KOPT-K1 (cell line): Measurements from ENCODE around the gene MFRP.

Experiments
- H3K27ac ChIP-seq: fragments of 200-600 bp; sonication (generic); 2 replicates; pipeline ENCODE4 v1.5.1; 2016; ENCODE audit warnings: antibody characterized with exemption, mild to moderate bottlenecking, low read depth, low read length; ENCODE audit not compliant: poor library complexity, severe bottlenecking
- H3K36me3 ChIP-seq: fragments of 200-600 bp; sonication (generic); 2 replicates; pipeline ENCODE4 v1.5.1; 2017; ENCODE audit warnings: antibody characterized with exemption, mild to moderate bottlenecking, low read length, moderate library complexity; ENCODE audit not compliant: insufficient read depth
- H3K9me3 ChIP-seq: fragments of 200-600 bp; sonication (generic); 2 replicates; pipeline ENCODE4 v1.5.1; 2017; ENCODE audit warnings: antibody characterized with exemption, low read length, mild to moderate bottlenecking; ENCODE audit not compliant: insufficient read depth, poor library complexity, severe bottlenecking

MFRP gene

GRCh38 chr11:119320776-119321524 is 25.6 kb downstream of the MFRP start:
- Histone ChIP-seq H3K9me3 (no peaks in the 10 kb centered on the region), H3K36me3 (no peaks in the 10 kb centered on the region), H3K27ac (peak overlapping the region; percentile 45)

DNA sequence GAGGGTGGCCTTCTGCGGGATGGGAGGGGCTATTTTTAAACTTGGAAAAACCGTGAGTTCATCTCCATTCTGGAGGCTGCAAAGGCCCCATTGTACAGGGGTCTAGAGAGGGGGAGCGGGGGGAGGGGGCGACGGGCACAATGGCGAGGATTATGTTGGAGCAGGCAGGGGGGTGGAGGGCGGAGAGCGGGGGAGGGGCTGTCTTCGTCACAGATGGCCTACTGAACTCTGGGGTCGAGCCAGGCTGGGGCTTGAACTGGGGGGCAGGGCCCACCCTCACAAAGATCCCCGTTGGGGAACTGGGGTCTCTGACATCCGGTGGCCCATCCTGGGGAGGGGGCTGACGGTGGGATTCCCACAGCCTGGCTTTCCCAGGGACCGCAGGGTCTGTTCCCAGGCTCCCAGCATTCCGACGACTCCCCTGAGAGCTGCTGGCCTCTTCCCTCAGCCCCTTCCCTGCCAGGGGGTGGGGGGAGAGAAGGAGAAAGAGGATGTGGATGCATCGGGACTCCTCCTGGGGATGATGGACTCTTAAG is 26.2 kb downstream of the MFRP start:
- Histone ChIP-seq H3K36me3 (no peaks in the 10 kb centered on the region), H3K9me3 (no peaks in the 10 kb centered on the region), H3K27ac (peak overlapping the region; percentile 45)

GRCh38 chr11:119319700-119320239 is 26.7 kb downstream of the MFRP start:
- H3K36me3 ChIP-seq: no peaks in the 10 kb centered on the region
- no peak overlapping the region for H3K27ac ChIP-seq
- H3K9me3 ChIP-seq: no peaks in the 10 kb centered on the region

DNA sequence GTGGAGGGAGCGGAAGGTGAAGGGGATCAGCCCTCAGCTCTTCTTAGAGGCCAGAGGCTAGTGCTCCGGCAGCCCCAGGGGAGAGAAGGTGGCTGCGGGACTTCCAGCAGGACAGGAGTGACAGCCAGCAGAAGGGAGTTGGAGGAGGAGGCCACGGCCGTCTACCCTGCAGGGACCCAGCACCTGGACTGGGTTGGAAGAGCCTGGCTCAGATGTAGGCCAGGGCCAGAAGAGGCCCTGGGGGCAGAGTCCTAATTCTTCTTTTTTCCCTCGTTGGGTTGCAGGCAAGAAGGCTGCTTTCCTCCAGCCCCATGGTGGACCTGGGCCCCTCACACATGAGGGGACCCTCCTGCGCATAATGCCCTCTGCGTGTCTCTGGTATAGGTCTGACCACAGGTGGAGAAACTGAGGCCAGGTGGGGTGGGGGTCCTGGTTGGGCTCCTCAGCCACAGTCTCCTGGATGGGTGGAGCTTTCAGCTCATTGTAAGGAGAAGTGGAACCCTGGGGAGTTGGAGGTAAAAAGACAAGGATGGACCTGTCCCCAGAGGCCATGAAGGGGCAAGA is 27.3 kb downstream of the MFRP start:
- Histone ChIP-seq H3K9me3 (no peaks in the 10 kb centered on the region), H3K27ac (no peak overlapping the region), H3K36me3 (no peaks in the 10 kb centered on the region)

- Histone ChIP-seq H3K36me3 (no peaks in the 10 kb centered on the region), H3K27ac (no peak overlapping the region), H3K9me3 (no peaks in the 10 kb centered on the region)
These were observed 28.0 kb downstream of the MFRP start for GRCh38 chr11:119318240-119319135.

- H3K27ac ChIP-seq: no peak overlapping the region
These were observed 28.8 kb downstream of the MFRP start for GRCh38 chr11:119317592-119318239.

GRCh38 chr11:119316729-119317591 is 29.5 kb downstream of the MFRP start, which contains the start of gene MCAM:
TSS of gene MCAM (minus strand) at chr11:119317130. CDS start at chr11:119317101, 29 bp downstream.
- no peaks in the 10 kb centered on the region for H3K9me3 ChIP-seq
- H3K27ac ChIP-seq: no peak within 1 kb of the TSS

More at GRCh38 chr11:119317592-119318239, 28.8 kb downstream of the MFRP start:
- Histone ChIP-seq H3K36me3 (no peaks in the 10 kb centered on the region), H3K9me3 (no peaks in the 10 kb centered on the region)

DNA sequence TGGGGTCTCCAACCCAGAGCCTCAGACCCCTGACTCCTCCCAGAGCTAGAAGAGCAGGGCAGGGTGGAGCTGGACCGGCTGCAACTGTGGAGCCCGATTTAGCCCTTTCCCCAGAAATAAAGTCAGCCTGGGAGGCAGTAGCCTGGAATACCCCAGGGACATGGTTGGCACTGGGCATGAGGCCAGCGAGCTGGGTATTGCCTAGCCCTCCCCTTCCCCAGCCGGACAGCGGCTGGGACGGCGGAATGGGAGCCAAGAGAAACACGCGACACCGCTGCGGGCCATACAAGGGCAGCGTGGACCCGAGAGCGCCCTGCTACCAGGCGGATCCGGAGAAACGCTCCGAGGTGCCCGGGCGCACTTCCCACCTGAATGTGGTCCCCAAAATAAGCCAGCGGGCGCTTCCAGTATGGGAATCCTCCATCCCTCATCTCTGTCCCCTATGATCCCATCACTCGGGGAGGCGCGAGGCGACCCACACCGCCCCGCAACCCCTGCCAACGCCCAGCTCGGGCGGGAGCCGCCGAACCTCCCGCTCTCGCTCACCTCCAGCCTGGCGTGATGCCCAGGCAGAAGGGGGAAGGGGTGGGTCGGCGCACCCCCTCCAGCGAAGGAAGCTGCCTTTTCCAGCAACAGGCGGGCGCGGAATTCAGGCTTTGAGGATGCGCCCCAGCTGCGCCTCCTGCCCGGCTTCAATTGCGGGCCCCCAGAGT is 30.3 kb downstream of the MFRP start:
- no peaks in the 10 kb centered on the region for H3K36me3 ChIP-seq
- no peak overlapping the region for H3K27ac ChIP-seq
- H3K9me3 ChIP-seq: no peaks in the 10 kb centered on the region

More at GRCh38 chr11:119316729-119317591, 29.5 kb downstream of the MFRP start, which contains the start of gene MCAM:
- H3K36me3 ChIP-seq: no peaks in the 10 kb centered on the region

DNA sequence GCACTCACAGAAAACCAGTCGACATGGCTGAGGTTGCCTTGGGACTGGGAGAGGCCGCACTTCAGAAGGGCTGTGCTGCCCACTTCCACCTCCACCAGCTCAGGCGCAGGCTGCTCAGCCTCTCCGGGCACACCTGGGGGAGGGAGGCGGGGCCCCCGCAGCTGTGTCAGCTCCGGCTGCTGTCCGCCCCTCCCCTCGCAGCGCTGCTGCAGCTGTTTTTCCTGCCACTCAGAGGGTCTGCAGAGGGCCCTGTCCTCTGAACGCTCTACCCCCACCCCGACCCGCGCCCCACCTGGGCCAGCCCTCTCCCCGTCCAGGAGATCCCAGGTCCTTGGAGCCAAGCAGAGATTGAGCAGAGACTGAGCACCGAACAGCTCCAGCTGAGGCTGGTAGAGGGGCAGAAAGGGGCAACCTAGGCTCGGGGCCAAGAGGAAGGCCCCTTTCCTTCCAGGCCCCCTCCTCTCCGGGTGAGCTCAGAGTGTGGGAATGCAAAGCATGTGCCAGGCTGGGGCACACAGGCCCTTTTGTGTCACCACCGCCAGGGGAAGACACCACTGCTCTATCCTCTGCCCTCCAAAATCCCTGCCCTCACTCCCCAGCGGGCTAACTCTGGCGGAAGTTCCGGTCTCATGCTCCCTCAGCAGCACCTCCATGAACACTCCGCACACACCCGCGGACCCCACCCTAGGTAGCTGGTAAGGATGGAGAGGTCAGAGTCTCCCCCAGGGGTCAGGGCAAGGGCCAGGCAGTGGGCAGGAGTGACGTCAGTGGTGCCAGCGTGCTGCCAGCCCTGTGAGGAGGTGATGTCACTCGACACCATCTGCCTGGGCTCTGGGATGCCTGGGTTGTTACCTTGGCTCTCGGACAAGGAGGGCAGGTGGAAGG is 31.1 kb downstream of the MFRP start:
- no peak overlapping the region for H3K27ac ChIP-seq
- H3K36me3 ChIP-seq: no peaks in the 10 kb centered on the region
- no peaks in the 10 kb centered on the region for H3K9me3 ChIP-seq

- H3K27ac ChIP-seq: no peak overlapping the region
- H3K9me3 ChIP-seq: no peaks in the 10 kb centered on the region
- peaks cover under 1% of the 10 kb centered on the region; the same call in 1 of the 2 replicates for H3K36me3 ChIP-seq
These were observed 31.8 kb downstream of the MFRP start for GRCh38 chr11:119314726-119315125.

DNA sequence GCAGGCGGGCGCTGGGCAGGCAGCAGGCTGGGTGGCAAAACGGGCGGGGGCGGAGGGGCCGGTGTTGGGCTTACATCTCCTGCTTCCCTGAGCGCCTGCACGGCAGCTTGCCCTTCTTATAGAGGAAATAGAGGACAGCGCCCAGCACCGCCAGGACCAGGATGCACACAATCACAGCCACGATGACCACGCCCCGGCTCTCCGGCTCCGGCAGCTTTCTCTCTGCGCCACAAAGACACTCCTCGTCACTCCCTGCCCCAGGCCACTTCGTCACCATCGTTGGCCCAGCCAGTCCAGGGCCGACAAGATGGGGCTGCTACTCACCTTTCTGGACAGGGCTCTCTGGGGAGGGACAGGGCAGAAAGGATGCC is 35.8 kb downstream of the MFRP start:
- no peaks in the 10 kb centered on the region for H3K9me3 ChIP-seq
- H3K36me3 ChIP-seq: peaks cover 22% of the 10 kb centered on the region; the same call in 1 of the 2 replicates
- H3K27ac ChIP-seq: no peak overlapping the region

DNA sequence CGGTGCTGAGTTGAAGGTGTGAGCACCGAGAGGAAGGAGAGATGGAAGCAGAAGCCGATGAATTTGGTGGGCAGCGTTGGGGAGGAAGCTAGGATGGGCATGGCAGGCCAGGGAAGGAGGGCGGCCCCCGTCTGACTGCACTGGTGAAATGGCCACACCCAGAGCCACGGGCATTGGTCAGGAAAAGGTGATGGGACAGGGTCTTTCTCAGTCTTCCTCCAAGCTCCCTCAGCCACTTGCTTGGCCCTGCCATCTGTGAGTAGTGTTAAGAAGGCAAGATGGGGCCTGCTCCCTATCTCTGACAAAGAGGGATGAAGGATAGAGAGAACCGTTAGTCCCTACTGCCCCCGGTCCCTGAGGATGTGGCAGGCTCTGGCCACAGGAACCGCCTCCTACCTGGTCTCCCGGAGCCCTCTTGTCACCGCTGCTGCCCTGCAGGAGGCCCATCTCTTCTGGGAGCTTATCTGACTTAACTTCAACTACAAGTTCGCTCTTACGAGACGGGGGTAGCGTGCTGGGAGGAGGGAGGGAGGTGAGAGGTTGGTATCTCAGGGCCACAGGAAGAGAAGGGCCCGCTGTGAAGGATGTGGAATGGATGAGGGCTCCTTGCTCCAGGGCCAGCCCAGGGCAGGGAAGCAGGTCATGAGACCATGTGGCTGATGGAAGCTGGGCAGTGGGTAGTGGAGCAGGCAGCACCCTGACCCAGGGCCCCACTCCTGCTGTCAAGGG is 36.4 kb downstream of the MFRP start:
- Histone ChIP-seq H3K9me3 (no peaks in the 10 kb centered on the region), H3K36me3 (peaks cover 23% of the 10 kb centered on the region; the same call in 1 of the 2 replicates), H3K27ac (no peak overlapping the region)
